ENCODE data around the gene CKAP4.

CKAP4 gene

DNA sequence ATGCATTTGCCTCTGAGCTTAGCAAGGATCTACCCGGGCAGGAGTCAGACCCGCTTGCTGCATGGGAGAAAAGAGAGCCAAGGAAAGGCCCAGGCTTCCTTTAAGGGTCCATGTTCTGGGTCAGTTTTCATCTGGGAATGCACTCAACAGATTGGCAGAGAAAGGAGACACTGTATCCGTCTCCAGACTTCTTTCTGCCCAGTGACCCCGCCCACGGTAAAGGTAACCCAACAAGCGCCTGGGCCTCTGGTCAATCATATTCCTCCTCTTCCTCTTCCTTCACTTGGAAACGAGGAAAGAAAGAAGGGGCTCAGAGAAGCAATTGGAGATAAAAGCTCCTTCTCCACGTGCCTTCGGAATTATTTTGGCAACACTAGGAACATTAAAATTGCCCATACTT, 27.6 kb upstream of the CKAP4 start:
- no peak for DNase-seq

DNA sequence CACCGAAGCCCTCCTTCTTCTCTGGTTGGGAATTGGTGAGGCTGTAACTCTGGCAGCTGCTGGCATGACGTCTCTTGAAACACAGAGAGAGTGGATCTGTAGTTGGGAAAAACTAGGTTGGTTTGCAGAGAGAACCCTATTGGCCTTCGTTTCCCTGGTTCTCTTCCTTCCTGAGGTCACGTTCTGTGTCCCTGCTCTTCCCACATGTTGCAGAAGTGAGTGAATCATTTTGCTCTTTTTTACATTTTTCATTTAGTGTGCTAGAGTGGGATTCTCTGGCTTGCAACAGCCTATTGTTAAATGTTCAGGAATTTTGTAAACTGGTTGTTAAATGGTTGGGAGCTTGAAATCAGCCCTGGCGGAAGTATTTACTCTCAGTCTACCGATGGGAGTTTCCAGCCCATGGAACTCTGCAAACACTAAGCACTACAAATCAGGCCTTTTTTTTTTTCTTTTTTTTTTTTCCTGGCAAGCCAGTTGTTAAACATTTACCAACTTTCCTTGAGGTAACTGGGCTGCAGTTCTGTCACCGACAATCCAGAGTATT, 26.8 kb upstream of the CKAP4 start:
- DNase-seq = no peak

DNA sequence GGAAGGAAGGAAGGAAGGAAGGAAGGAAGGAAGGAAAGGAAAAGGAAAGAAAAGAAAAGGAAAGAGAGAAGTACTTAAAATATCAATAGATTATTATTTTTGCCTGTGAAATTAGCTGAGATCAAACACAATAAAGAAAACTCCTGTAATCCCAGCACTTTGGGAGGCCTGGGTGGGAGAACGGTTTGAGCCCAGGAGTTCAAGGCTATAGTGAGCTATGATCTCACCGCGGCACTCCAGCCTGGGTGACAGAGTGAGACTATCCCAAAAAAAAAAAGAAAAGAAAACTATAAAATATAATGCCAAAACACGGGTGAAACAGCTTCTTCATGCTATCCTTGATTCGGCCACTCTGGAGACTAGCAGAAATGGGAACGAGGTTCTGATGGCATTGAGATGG, 26.2 kb upstream of the CKAP4 start:
- DNase-seq = no peak

DNA sequence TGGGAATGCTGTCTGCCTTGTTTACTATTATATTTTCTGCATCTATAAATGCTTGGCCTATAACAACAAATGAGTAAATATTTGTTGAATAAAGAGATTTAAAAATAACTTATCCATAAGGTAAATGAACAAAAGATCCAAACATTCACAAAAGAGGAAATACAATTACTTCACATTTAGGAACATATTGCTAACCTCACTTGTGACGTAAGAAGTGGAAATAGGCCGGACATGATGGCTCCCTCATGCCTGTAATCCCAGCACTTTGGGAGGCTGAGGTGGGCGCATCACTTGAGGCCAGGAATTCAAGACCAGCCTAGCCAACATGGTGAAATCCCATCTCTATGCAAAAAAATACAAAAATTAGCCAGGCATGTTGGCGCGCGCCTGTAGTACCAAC, 25.7 kb upstream of the CKAP4 start:
- DNase-seq = no peak

DNA sequence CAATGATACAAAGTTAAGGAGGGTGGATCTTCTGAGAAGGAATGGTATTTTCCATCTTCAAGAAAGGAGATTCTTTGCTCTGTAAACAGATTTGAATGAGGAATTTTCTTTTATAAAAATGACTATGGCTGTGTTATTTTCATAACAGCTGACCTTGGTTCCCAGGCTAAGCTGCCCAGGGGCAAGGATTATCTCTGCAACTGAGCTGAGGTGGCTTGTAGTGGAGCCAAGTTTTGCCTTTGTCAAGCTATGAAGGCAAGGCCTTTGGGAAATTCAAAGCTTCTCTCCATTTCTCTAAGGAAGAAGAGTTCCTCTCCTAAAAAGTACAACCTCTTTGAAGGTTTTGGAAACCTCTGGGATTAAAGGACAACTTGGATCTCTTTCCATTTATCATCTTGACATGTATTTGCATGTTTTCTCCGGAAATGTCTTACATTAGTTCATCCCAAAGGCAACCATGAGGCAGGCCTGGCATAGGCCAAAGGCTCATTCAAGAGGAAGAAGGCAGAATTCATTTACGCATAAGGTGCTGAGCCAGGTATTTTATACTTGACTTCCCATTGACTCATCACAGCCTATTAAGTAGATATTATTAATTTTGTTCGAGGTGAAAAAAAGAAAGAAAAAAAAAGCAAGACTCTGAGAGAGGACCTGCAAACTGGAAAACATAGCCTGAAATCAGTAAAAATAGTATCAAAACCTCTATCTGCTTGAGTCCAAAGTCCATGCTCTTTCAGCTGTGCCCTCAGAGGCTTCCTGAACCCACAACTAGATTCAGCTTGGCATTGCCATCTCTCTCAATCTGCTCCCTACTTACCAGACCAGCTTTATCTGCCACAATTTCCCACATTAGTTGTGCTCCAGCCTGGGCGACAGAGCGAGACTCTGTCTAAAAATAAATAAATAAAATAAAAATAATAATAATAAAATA, 24.0 kb upstream of the CKAP4 start:
- no peak for DNase-seq

DNA sequence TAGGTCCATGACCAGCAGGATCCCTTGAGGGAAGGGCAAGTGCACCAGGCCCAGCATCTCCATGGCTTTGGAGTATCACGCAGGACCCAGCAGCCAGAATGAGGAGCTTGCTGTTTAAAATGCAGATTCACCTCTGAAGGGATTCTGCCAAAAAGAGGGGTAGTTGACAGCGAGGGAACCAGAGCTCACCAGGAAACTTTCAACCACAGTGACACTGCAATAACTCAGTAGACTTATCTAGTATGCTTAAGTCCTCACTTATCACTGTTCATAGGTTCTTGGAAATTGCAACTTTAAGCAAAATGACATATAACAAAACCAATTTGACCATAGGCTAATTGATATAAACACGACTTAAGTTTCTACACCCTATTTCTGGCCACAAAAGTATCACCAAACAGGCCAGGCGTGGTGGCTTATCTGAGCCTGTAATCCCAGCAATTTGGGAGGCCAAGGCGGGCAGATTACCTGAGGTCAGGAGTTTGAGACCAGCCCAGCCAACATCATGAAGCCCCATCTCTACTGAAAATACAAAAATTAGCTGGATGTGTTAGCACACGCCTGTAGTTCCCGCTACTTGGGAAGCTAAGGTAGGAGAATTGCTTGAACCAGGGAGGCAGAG, 21.4 kb upstream of the CKAP4 start:
- DNase-seq = no peak

DNA sequence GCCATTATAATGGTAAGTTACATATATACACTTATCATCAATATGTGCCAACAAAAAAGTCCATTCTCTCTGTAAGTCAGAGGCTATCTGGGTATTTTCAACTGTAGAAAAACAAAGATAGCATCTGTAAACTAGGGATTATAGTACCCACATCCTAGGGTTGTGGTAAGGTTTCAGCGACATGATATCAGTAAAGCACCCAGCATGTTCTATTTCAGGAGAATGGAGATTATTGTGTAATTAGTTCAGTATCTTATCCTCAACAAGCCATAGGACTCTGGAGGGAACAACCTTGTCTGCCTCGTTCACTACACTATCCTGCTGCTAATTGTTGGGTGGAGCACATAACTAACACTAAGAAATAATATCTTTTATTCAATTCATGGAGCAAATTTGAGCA, 19.7 kb upstream of the CKAP4 start:
- no peak for DNase-seq

DNA sequence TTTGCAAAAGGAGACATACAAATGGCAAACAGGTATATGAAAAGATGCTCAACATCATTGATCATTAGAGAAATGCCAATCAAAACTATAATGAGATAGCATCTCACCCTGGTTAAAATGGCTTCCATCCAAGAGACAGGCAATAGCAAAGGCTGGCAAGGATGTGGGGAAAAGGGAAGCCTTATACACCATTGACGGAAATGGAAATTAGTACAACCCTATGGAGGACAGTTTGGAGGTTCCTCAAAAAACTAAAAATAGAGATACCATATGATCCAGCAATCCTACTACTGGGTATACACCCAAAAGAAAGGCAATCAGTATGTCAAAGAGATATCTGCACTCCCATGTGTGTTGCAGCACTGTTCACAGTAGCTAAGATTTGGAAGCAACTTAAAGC, 17.3 kb upstream of the CKAP4 start:
- DNase-seq = no peak

DNA sequence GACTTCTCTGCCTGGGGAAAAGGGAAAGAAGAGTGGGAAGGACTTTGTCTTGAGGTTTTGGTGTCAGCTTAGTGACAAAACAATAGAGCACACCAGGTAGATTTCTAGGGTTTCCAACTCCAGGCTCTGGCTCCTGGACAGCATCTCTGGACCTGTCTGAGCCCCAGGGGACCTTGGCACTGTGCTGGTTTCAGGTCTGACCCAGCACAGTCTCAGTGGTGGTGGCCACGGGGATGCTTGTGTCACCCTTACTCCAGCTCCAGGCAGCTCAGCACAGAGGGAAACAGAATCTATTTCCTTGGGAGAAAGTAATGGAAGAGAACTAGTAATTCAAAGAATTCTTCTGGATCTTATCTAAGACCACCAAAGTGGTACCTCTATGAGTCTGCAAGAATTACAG, 11.1 kb upstream of the CKAP4 start:
- no peak for DNase-seq

DNA sequence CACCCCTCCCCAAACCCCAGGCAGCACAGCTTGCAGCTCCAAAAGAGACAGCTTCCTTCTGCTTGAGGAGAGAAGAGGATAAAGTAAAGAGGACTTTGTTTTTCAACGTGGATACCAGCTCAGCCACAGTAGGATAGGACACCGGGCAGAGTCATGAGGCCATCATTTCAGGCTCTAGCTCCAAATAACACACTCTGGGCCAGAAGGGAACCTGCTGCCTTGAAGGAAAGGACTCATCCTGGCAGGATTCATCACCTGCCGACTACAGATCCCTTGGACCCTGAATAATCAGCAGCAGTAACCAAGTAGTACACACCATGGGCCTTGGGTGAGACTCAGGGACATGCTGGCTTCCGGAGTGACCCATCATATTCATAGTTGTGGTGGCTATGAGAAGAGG, 10.4 kb upstream of the CKAP4 start:
- DNase-seq = no peak

DNA sequence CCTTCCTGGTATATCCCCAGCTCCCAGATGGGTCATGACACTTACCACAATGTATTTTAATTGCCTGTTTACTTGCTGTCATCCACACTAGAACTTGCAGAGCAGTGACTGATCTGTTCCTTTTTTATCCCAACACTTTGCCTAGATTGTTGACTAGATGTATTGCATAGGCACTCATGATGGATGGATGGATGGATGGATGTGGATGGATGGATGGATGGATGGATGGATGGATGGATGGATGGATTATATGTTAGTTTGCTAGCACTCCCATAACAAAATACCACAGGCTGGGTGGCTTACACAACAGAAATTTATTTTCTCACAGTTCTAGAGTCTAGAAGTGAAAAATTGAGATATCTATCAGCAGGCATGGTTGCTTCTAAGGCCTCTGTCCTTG, 8.7 kb upstream of the CKAP4 start:
- no peak for DNase-seq

DNA sequence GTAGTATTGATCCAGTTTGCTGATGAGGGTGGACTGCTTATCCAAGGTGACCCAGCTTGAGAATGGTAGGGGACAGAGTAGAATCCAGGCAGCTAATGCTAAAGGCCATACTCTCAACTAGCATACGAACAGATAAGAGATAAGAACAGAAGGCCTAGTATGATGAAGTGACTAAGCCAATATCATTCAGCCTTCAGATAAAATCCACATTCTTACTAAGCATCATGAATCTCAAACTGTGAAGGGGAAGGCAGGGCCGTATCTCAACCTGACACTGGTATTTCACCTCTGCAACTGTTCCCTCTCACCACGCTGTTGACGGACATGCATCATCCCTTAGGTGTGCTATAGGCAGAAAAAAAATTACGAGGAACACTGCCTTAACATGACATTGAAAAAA, 8.1 kb upstream of the CKAP4 start:
- no peak for DNase-seq

DNA sequence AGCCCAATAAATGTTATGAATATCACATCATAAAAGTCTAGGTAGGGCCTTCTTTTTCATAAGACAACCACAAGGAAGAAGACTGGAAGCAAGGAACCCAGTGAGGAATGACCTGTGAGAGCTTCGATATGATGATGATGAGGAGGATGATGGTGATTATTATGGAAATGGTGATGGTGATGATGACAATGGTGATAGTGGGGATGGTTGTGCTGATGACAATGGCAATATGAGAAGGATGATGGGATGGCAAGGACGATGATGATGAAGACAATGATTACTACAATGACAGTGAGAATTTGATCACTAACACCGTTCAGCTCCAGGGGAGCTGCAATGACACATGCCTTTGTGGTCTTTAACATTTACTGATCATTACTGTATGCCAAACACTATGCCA, 7.7 kb upstream of the CKAP4 start:
- no peak for DNase-seq

DNA sequence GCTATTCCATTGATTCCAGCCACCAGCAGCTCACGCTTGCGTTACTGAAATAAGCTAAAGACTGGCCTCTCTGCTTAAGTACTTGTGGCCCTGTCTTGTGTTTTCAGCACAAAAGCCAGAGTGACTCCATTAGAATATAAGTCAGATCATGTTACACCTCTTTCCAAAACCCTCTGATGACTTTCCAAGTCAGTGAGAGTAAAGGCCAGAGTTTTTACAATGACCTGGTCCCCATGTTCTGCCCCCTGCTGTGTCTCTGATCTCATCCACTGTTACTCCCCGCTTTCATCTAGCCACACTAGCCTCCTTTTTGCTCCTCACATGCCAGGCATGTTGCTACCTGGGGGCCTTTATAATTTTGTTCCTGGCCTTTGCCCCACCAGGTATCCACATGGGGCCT, 6.9 kb upstream of the CKAP4 start:
- no peak for DNase-seq

DNA sequence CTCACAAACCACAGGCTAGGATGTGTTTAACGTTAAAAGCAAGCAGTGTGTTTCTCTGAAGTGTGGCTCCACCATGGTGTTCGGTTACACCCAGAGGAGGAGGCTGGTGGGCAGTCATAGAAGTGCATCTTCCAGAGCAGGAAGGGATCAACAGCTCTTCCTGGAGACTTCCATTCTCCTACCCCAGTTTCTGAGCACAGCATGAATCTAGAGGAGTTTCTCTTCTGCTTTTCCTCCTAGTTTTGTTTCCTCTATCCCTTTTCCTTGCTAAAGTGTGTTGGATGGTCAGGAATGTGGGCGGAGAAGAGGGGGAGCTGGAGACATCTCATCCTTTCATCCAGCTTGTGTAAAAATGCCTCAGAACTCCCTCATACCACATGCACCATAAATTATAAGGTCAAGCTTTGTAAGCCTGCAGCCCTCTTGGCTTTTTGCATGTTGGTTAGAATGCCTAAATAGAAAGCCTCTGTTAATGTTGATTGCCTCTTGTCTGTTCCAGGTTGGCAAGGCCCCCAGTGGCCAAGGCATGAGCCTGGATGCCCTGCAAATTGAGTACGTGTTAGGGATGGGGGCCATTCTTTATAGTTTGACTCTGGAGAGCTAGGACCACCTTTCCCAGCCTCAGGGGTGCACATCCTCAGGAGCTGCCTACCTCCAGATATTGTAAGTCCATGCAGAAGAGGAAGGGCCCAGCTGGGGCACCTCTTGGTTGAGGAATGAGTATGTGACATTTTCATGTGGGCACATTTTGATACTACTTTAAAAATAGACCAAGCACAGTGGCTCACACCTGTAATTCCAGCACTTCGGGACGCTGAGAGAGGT, 4.0 kb upstream of the CKAP4 start:
- no peak for DNase-seq

DNA sequence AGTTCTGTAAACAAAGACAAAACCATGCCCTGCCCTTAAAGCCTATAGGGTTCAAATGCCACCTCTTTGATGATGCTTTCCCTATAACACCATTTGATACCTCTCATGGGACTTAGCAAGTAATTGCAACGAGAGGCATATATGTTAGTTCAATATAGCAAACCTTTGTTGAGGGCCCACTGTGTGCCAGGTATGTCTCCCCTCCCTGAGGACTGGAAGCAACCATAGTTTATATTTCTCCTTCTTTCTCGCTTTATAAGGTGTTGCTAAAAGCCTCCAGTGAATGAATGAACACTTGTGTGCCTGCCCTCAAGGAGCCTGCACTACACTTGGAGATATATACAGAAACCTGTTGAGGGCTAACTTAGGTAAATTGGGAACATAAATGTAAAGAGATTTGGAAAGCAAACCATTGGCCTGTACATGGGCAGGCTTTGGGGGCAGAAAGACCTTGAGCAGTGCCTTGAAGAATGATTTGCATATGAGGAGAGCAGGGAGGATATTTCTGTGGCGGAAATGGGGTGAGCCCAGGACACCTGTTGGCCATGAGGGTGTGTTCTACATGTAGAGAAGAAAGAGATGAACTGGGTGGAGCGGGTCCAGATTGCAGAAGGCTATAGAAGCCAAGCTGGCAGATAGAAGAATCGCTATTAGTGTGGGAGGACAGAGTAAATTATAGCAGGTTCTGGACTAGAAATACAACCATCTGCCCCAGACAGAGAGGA, 1.8 kb upstream of the CKAP4 start:
- peak in 1 of 51 donors; percentile 10 for DNase-seq

DNA sequence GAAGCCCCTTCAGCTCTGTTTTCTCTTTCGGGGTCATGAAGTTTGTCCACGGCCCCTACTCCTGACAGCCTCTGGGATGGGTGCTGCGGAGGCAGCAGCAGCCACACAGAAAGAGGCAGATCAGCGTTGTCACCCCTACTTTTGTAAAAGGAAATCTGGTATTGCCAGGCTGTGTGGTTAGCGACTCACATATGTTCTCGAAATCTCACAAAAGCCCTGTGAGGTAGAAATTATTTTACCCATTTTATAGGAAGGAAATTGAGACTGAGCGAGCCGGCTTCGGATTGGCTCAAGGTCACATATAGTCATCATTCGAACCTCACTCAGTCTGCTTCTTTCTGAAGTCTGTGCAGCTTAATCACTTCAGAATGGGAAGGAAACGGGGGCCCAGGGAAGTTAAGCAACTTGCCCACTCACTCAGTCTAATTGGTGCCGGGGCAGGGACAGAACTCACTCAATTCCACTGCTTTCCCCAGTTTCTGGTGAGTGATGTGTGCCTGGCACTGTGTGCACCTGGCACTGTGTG, 1.1 kb upstream of the CKAP4 start:
- peak in 6 of 51 donors; percentile 5 to 55 (median 30) for DNase-seq

DNA sequence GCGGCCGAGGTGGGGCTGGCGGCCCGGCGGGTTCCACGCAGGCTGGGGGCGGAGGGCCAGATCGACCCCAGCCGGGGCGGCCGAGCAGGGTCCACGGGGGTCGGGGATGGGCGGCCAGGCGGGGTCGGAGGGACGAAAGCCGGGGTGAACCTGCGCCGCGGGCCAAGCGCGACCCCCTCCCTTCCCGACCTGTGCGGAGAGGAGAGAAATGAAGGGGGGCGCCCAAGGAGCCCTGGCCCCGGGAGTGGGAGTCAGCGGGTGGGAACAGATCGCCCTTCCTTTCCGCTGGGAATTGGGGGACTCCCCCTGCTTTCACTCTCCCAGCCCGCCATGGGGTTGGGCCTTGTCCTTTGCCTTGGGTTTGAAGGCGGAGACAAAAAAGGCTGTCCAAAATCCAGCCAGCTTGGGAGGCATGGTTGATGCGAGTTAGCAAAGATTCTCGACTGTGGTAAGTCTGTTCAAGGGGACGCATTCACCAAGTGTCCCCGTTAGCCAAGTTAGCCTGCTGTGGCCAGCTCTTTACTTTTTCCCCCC, 559 bp upstream of the CKAP4 start:
- DNase-seq = peak in 34 of 51 donors; percentile 11 to 72 (median 41)

DNA sequence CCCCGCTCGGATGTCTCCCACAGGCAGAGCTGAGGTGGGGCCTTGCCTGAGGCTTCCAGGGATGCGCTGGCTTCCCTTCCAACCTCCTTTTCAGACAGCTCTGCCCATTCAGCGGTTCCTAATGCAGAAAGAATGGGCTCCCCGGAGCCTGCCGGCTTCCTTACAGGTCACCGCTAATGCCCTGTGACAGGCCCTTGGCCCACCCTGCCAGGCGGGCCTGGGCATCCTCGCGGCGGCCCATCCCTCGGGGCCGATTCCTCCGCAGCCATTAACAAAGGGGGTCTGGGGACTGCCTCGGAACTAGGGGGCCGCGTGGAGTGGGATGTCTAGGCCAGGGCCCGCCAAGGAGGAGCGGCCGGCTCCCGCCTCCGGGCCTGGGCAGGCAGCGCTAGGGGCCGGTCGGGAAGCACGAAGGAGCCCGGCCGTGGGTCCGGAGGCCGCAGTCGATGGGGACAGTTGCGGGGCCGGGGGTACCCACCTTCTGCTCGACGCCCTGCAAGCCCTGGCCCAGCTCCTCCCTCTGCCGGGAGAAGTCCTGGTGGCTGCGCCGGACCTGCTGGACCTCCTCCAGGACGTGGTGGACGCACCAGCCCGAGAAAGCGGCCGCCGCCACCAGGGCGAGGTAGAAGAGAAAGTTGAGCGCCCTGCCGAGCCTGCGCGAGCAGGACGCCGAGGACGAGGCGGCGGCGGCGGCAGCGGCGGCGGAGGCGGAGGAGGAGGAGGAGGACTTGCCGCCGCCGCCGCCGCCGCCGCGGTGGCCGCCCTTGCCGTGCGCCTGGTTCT, 738 bp downstream of the CKAP4 start:
- peak in 27 of 51 donors; percentile 10 to 65 (median 35) for DNase-seq

DNA sequence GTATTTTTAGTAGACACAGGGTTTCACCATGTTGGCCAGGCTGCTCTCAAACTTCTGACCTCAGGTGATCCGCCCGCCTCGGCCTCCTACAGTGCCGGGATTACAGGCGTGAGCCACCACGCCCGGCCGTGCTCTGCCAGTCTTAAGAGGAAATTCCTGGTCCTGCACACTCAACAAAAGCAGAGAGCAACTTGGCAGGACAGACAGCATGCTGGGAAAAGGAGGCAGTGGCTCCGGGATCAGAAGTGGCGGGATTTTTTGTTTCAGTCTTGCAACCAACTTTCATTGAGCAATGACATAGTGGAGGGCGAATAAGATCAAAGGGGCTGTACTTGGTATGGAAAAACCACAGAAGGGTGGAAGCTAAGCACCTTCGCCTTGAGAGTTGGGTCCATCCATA, 2.1 kb downstream of the CKAP4 start:
- DNase-seq = no peak

Measured in hypothalamus (tissue), 51 donors.